ENCODE measurements around the gene USF1. TPM values are rescaled to one million over a fixed set of nuclear protein-coding genes. Genes with fewer than 3 reads are reported as not detected.
"Not testable (repeated sequence)": the region's sequence is repeated elsewhere in the genome, so short reads cannot be mapped to it uniquely, and the experiment has no call there.

USF1 gene
- total RNA-seq, 2 experiments from 2014 or later: 93.5 to 99.1 TPM

DNA sequence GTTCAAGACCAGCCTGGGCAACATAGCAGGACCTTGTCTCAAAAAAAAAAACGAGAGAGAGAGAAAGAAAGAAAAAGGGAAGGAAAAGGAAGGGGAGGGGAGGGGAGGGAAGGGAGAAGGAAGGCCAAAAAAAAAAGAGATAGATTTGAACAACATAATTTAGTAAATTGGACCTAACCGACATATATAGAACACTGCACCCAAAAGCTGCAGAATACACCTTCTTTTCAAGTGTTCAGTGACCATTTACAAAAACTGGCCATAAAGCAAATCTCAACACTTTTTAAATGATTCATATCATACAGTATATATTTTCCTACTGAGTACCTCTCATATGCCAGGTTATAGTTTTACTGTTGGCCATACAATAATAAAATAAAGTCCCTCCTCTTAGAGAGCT lies 13.9 kb downstream of the USF1 start:
- Histone ChIP-seq H3K27me3 (ENCODE audit: control insufficient read depth in 1 of 2, insufficient read depth in 2 of 2, low read length in 2 of 2) (no peaks in the 10 kb centered on the region), H3K4me3 (ENCODE audit: low read length) (no peak overlapping the region), H3K36me3 (ENCODE audit: insufficient read depth, low read length) (no peaks in the 10 kb centered on the region), H3K27ac (ENCODE audit: low read depth in 1 of 2, low read length in 2 of 2) (no peak overlapping the region), H3K4me1 (ENCODE audit: insufficient read depth, low read length) (no peaks in the 10 kb centered on the region), H3K9me3 (ENCODE audit: control insufficient read depth in 1 of 2, insufficient read depth in 1 of 2, low read length in 2 of 2) (no peaks in the 10 kb centered on the region)
- intact Hi-C loops (cut with DNase I, micrococcal nuclease): no loop called here
- CTCF ChIA-PET: no interaction called here
- POLR2A ChIA-PET: interaction anchor here (0.6 to 1.4 kb wide), 5 partner anchors 11 to 365 kb away, joined by 3 to 6 read pairs (median 4); partner anchors contain the start of genes ARHGAP30, F11R and USF1
- H3K4me3 Mint-ChIP-seq: no peak overlapping the region
- no peaks in the 10 kb centered on the region for H3K27me3 Mint-ChIP-seq
- ATAC-seq (ENCODE audit: poor library complexity) (no peak), DNase-seq (no peak)
- H3K9me3 Mint-ChIP-seq: no peaks in the 10 kb centered on the region
- no peaks in the 10 kb centered on the region for H3K36me3 Mint-ChIP-seq (ENCODE audit: low read depth)
- TF ChIP-seq, protein P1, sequence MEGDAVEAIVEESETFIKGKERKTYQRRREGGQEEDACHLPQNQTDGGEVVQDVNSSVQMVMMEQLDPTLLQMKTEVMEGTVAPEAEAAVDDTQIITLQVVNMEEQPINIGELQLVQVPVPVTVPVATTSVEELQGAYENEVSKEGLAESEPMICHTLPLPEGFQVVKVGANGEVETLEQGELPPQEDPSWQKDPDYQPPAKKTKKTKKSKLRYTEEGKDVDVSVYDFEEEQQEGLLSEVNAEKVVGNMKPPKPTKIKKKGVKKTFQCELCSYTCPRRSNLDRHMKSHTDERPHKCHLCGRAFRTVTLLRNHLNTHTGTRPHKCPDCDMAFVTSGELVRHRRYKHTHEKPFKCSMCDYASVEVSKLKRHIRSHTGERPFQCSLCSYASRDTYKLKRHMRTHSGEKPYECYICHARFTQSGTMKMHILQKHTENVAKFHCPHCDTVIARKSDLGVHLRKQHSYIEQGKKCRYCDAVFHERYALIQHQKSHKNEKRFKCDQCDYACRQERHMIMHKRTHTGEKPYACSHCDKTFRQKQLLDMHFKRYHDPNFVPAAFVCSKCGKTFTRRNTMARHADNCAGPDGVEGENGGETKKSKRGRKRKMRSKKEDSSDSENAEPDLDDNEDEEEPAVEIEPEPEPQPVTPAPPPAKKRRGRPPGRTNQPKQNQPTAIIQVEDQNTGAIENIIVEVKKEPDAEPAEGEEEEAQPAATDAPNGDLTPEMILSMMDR (IDR thresholded peaks at IDR 0.05): no peak
- H3K27ac Mint-ChIP-seq: no peak overlapping the region
- H3K4me1 Mint-ChIP-seq (ENCODE audit: low read depth): peaks cover 6% of the 10 kb centered on the region

DNA sequence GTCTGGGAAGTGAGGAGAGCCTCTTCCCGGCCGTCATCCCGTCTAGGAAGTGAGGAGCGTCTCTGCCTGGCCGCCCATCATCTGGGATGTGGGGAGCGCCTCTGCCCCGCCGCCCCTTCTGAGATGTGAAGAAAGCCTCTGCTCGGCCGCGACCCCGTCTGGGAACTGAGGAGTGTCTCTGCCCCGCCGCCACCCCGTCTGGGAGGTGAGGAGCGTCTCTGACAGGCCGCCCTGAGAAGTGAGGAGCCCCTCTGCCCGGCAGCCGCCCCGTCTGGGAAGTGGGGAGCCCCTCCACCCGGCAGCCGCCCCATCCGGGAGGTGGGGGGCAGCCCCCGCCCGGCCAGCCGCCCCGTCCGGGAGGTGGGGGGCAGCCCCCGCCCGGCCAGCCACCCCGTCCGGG lies 16.3 kb downstream of the USF1 start:
- POLR2A ChIA-PET, H3K4me3 Mint-ChIP-seq, CTCF ChIA-PET: not testable (repeated sequence)

DNA sequence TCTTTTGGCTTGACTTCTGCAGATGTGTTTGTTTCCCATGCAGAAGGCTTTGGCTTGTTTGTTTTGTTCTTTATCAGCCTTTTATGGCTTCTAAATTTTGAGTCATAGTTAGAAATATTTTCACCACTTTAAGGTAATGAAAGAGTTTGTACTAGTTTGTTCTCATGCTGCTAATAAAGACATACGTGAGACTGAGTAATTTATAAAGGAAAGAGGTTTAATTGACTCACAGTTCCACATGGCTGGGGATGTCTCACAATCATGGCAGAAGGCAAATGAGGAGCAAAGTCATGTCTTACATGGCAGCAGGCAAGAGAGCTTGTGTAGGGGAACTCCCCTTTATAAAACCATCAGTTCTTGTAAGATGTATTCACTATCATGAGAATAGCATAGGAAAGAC lies 18.8 kb downstream of the USF1 start:
- H3K27ac Mint-ChIP-seq; H3K9me3 Mint-ChIP-seq; DNase-seq; H3K36me3 Mint-ChIP-seq (ENCODE audit: low read depth); ATAC-seq (ENCODE audit: poor library complexity); H3K4me1 ChIP-seq (ENCODE audit: insufficient read depth, low read length); H3K4me3 Mint-ChIP-seq; intact Hi-C loops (cut with DNase I, micrococcal nuclease); H3K4me1 Mint-ChIP-seq (ENCODE audit: low read depth); H3K27me3 ChIP-seq (ENCODE audit: control insufficient read depth in 1 of 2, insufficient read depth in 2 of 2, low read length in 2 of 2); H3K36me3 ChIP-seq (ENCODE audit: insufficient read depth, low read length); H3K27me3 Mint-ChIP-seq; H3K9me3 ChIP-seq (ENCODE audit: control insufficient read depth in 1 of 2, insufficient read depth in 1 of 2, low read length in 2 of 2); H3K4me3 ChIP-seq (ENCODE audit: low read length); H3K27ac ChIP-seq (ENCODE audit: low read depth in 1 of 2, low read length in 2 of 2): not testable (repeated sequence)
- CTCF ChIA-PET: interaction anchor here (0.7 to 1.3 kb wide), 2 partner anchors 14 to 21 kb away, joined by 3 to 11 read pairs; no protein-coding TSS in a partner anchor
- POLR2A ChIA-PET: interaction anchor here (0.6 to 1.9 kb wide), 4 partner anchors 13 to 18 kb away, joined by 3 to 8 read pairs (median 5); partner anchors contain the start of gene USF1

More for the DNA sequence above, 16.3 kb downstream of the USF1 start:
- H3K27me3 Mint-ChIP-seq; DNase-seq; H3K9me3 ChIP-seq (ENCODE audit: control insufficient read depth in 1 of 2, insufficient read depth in 1 of 2, low read length in 2 of 2); H3K4me3 ChIP-seq (ENCODE audit: low read length); H3K36me3 ChIP-seq (ENCODE audit: insufficient read depth, low read length); H3K9me3 Mint-ChIP-seq; H3K27me3 ChIP-seq (ENCODE audit: control insufficient read depth in 1 of 2, insufficient read depth in 2 of 2, low read length in 2 of 2); H3K4me1 Mint-ChIP-seq (ENCODE audit: low read depth); H3K27ac ChIP-seq (ENCODE audit: low read depth in 1 of 2, low read length in 2 of 2); intact Hi-C loops (cut with DNase I, micrococcal nuclease); ATAC-seq (ENCODE audit: poor library complexity); H3K27ac Mint-ChIP-seq; H3K4me1 ChIP-seq (ENCODE audit: insufficient read depth, low read length); H3K36me3 Mint-ChIP-seq (ENCODE audit: low read depth): not testable (repeated sequence)

DNA sequence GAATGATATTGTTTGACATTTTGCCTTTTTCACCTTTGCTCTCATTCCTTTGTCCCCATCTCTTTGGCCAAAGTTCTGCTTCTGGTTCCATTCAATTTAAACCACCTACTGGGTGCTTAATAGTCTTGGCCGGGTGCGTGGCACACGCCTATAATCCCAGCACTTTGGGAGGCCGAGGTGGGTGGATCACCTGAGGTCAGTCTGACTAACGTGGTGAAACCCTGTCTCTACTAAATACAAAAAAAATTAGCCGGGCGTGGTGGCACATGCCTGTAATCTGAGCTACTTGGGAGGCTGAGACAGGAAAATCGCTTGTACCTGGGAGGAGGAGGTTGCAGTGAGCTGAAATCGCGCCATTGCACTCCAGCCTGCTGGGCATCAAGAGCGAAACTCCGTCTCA lies 23.3 kb downstream of the USF1 start:
- CTCF ChIA-PET; H3K27ac ChIP-seq (ENCODE audit: low read depth in 1 of 2, low read length in 2 of 2); H3K9me3 ChIP-seq (ENCODE audit: control insufficient read depth in 1 of 2, insufficient read depth in 1 of 2, low read length in 2 of 2); H3K9me3 Mint-ChIP-seq; intact Hi-C loops (cut with DNase I, micrococcal nuclease); H3K36me3 Mint-ChIP-seq (ENCODE audit: low read depth); H3K27me3 ChIP-seq (ENCODE audit: control insufficient read depth in 1 of 2, insufficient read depth in 2 of 2, low read length in 2 of 2); H3K4me3 ChIP-seq (ENCODE audit: low read length); ATAC-seq (ENCODE audit: poor library complexity); H3K36me3 ChIP-seq (ENCODE audit: insufficient read depth, low read length); H3K27me3 Mint-ChIP-seq; DNase-seq: not testable (repeated sequence)
- POLR2A ChIA-PET: interaction anchor here (0.6 to 3.7 kb wide), 3 partner anchors 16 to 75 kb away, joined by 3 to 46 read pairs (median 6); partner anchors contain the start of gene TSTD1
- peaks cover 19% of the 10 kb centered on the region for H3K4me1 ChIP-seq (ENCODE audit: insufficient read depth, low read length)
- Mint-ChIP-seq H3K4me1 (ENCODE audit: low read depth) (peaks cover 25% of the 10 kb centered on the region), H3K4me3 (peak overlapping the region; percentile 20), H3K27ac (peak overlapping the region; percentile 81)
